ENCODE results near the gene KIF26B. TPM values are rescaled to one million over a fixed set of nuclear protein-coding genes. Genes with fewer than 3 reads are reported as not detected.

The KIF26B gene
- total RNA-seq, 2 donors from 2014 or later = 0.83 to 1.3 TPM

- no peaks in the 10 kb centered on the region for H3K36me3 ChIP-seq
- no peak overlapping the region for H3K4me3 ChIP-seq
- no peak for TF ChIP-seq CTCF (IDR thresholded peaks at IDR 0.05)
- H3K27me3 ChIP-seq = no peaks in the 10 kb centered on the region
- H3K9me3 ChIP-seq = no peaks in the 10 kb centered on the region
- DNase-seq (ENCODE audit: low spot score) = no peak
- no peaks in the 10 kb centered on the region for H3K4me1 ChIP-seq
- no peak overlapping the region for H3K27ac ChIP-seq
These were observed 308.8 kb downstream of the KIF26B start for GRCh38 chr1:245463392-245464165.

- Histone ChIP-seq H3K9me3 (no peaks in the 10 kb centered on the region), H3K27ac (no peak overlapping the region), H3K27me3 (no peaks in the 10 kb centered on the region), H3K4me1 (no peaks in the 10 kb centered on the region), H3K4me3 (no peak overlapping the region), H3K36me3 (no peaks in the 10 kb centered on the region)
- TF ChIP-seq CTCF (IDR thresholded peaks at IDR 0.05) = no peak
- DNase-seq (ENCODE audit: low spot score) = no peak
These were observed 309.5 kb downstream of the KIF26B start for GRCh38 chr1:245464290-245464689.

- no peak for TF ChIP-seq CTCF (IDR thresholded peaks at IDR 0.05)
- no peaks in the 10 kb centered on the region for H3K9me3 ChIP-seq
- no peaks in the 10 kb centered on the region for H3K36me3 ChIP-seq
- no peak overlapping the region for H3K4me3 ChIP-seq
- no peaks in the 10 kb centered on the region for H3K27me3 ChIP-seq
- no peaks in the 10 kb centered on the region for H3K4me1 ChIP-seq
- no peak for DNase-seq (ENCODE audit: low spot score)
- H3K27ac ChIP-seq = no peak overlapping the region
These were observed 310.9 kb downstream of the KIF26B start for GRCh38 chr1:245465666-245466065.

GRCh38 chr1:245466261-245466660 lies 311.5 kb downstream of the KIF26B start:
- no peak for DNase-seq (ENCODE audit: low spot score)
- no peak for TF ChIP-seq CTCF (IDR thresholded peaks at IDR 0.05)
- Histone ChIP-seq H3K27ac (no peak overlapping the region), H3K36me3 (no peaks in the 10 kb centered on the region), H3K27me3 (no peaks in the 10 kb centered on the region), H3K4me1 (no peaks in the 10 kb centered on the region), H3K4me3 (no peak overlapping the region), H3K9me3 (no peaks in the 10 kb centered on the region)

- no peak overlapping the region for H3K4me3 ChIP-seq
These were observed 313.0 kb downstream of the KIF26B start for GRCh38 chr1:245467804-245468203.

More at GRCh38 chr1:245467804-245468203, 313.0 kb downstream of the KIF26B start:
- TF ChIP-seq CTCF (IDR thresholded peaks at IDR 0.05) = no peak
- no peaks in the 10 kb centered on the region for H3K36me3 ChIP-seq
- no peaks in the 10 kb centered on the region for H3K9me3 ChIP-seq
- no peaks in the 10 kb centered on the region for H3K27me3 ChIP-seq
- H3K4me1 ChIP-seq = no peaks in the 10 kb centered on the region
- DNase-seq (ENCODE audit: low spot score) = no peak
- no peak overlapping the region for H3K27ac ChIP-seq
